BJ (cell line): ENCODE measurements around the gene RPL41. TPM values are rescaled to one million over a fixed set of nuclear protein-coding genes. Genes with fewer than 3 reads are reported as not detected.
A peak's percentile ranks its signal among the peaks of the same experiment; 100 is the strongest.

Experiments used
- CTCF ChIA-PET: fragments of 350-600 bp; formaldehyde crosslinking; extraction: SDS; loops from one replicate; lab custom pipeline; 2021; ENCODE audit warnings: antibody characterized with exemption, inconsistent platforms; lab: Yijun Ruan, JAX
- POLR2A ChIA-PET: fragments of 300-600 bp; sonication (Branson Sonifier 250); formaldehyde crosslinking; extraction: SDS; loops from one replicate; lab custom pipeline; 2021; ENCODE audit warnings: antibody characterized with exemption; lab: Charles Lee
- DNase-seq: peaks from one replicate; pipeline ENCODE4 v3.0.0-alpha.2; 2011; ENCODE audit warnings: low read depth
- H3K27me3 ChIP-seq: 2 replicates; pipeline ENCODE4 v1.6.0; 2011; ENCODE audit warnings: low read length; ENCODE audit not compliant: control insufficient read depth, insufficient read depth
- H3K36me3 ChIP-seq: 2 replicates; pipeline ENCODE4 v1.5.1; 2011; ENCODE audit warnings: low read length; ENCODE audit not compliant: control insufficient read depth, insufficient read depth
- H3K4me3 ChIP-seq: 2 replicates; pipeline ENCODE4 v1.5.1; 2011; ENCODE audit warnings: low read depth, mild to moderate bottlenecking, control low read depth, low read length
- CTCF ChIP-seq: IDR thresholded peaks from 2 replicates; pipeline ENCODE4 v1.5.1; 2011; ENCODE audit warnings: low read depth, mild to moderate bottlenecking, control low read depth, inconsistent platforms, low read length, moderate library complexity; ENCODE audit not compliant: insufficient read depth
- polyA plus RNA-seq: library from polyadenylated mRNA; depleted of rRNA; stranded (reverse); fragments of >200 nt; gene quantifications from 2 replicates; pipeline ENCODE4 v1.2.3, GENCODE V29; 2011

The RPL41 gene
- polyA plus RNA-seq, 1 experiment = 5,645 TPM

DNA sequence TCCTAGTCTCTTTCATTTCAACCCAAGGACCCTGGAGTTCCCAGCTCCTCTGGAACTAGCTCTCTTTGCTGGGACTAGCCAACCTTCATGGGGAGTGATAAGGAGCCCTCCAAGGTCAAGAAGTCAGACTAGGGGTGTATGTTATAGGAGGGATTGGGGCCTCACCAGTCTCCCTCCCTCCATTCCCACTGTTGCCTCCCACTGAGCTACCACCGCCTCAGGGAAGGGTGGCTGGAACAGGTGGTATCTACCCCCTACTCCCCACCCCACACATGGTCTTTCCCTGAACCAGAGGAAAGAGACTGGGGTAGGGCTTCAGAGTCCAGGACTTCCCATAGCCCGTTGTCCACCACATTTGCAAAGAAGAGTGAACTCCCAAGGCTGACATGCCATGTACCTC, 34.1 kb upstream of the RPL41 start:
- ChIA-PET POLR2A (no interaction called here), CTCF (interaction anchor here (1.2 kb wide), 1 partner anchor 44 kb away, joined by 3 read pairs; no protein-coding TSS in a partner anchor)
- Histone ChIP-seq H3K36me3 (no peaks in the 10 kb centered on the region), H3K4me3 (no peak overlapping the region), H3K27me3 (peaks cover 5% of the 10 kb centered on the region)
- no peak for DNase-seq
- no peak for TF ChIP-seq CTCF

- POLR2A ChIA-PET = no interaction called here
- DNase-seq = no peak
- CTCF ChIA-PET = no interaction called here
Observed at GRCh38 chr12:56082967-56083366, 33.5 kb upstream of the RPL41 start.

GRCh38 chr12:56084958-56085543, 31.4 kb upstream of the RPL41 start:
- POLR2A ChIA-PET = no interaction called here
- no peak overlapping the region for H3K4me3 ChIP-seq
- CTCF ChIA-PET = interaction anchor here (1.4 to 2.2 kb wide), 3 partner anchors 12 to 55 kb away, joined by 3 to 7 read pairs (median 3); no protein-coding TSS in a partner anchor
- peak; percentile 40 for TF ChIP-seq CTCF
- DNase-seq = no peak
- H3K27me3 ChIP-seq = peaks cover 5% of the 10 kb centered on the region
- no peaks in the 10 kb centered on the region for H3K36me3 ChIP-seq

More at GRCh38 chr12:56082967-56083366, 33.5 kb upstream of the RPL41 start:
- H3K4me3 ChIP-seq = no peak overlapping the region
- peaks cover 5% of the 10 kb centered on the region for H3K27me3 ChIP-seq
- no peaks in the 10 kb centered on the region for H3K36me3 ChIP-seq
- no peak for TF ChIP-seq CTCF

GRCh38 chr12:56086096-56086495, 30.3 kb upstream of the RPL41 start:
- Histone ChIP-seq H3K36me3 (no peaks in the 10 kb centered on the region), H3K4me3 (no peak overlapping the region), H3K27me3 (peaks cover 3% of the 10 kb centered on the region; the same call in 1 of the 2 replicates)
- ChIA-PET CTCF (interaction anchor here (1.4 to 2.2 kb wide), 3 partner anchors 10 to 56 kb away, joined by 3 to 7 read pairs (median 3); no protein-coding TSS in a partner anchor), POLR2A (no interaction called here)
- no peak for DNase-seq
- TF ChIP-seq CTCF = no peak

GRCh38 chr12:56086608-56087007, 29.8 kb upstream of the RPL41 start:
- CTCF ChIA-PET = interaction anchor here (1.6 to 2.2 kb wide), 2 partner anchors 10 to 57 kb away, joined by 3 to 7 read pairs; no protein-coding TSS in a partner anchor

More at GRCh38 chr12:56086608-56087007, 29.8 kb upstream of the RPL41 start:
- no peak for TF ChIP-seq CTCF
- Histone ChIP-seq H3K27me3 (peaks cover 3% of the 10 kb centered on the region; the same call in 1 of the 2 replicates), H3K36me3 (no peaks in the 10 kb centered on the region), H3K4me3 (no peak overlapping the region)
- POLR2A ChIA-PET = no interaction called here
- no peak for DNase-seq
